Keratinocyte (primary cell): ENCODE results near the gene CACNB4. TPM values are rescaled to one million over a fixed set of nuclear protein-coding genes. Genes with fewer than 3 reads are reported as not detected.

ENCODE experiments used
- DNase-seq: peaks from one replicate; pipeline ENCODE4 v3.0.0-alpha.2; 2011; ENCODE audit warnings: low read depth, missing footprints, low spot score
- FAIRE-seq: peaks from 2 replicates; lab custom pipeline; 2011; peaks lifted over from hg19 to GRCh38; lab: Jason Lieb, UNC
- H2AFZ ChIP-seq: 2 replicates; pipeline ENCODE4 v1.6.0; 2012; ENCODE audit warnings: low read length, control low read depth, inconsistent platforms; ENCODE audit not compliant: control insufficient read depth
- H3K27ac ChIP-seq: 2 replicates; pipeline ENCODE4 v1.5.1; 2011; ENCODE audit warnings: low read length; ENCODE audit not compliant: control insufficient read depth, insufficient read depth
- H3K27me3 ChIP-seq: 3 replicates; pipeline ENCODE4 v1.6.0; 2011; ENCODE audit warnings: low read length; ENCODE audit not compliant: control insufficient read depth, insufficient read depth; ENCODE audit errors: extremely low read depth
- H3K36me3 ChIP-seq, 2 experiments: 2 replicates in 1 of 2; 3 replicates in 1 of 2; pipeline ENCODE4 v1.5.1; 2011; ENCODE audit warnings: low read length in 2 of 2, mild to moderate bottlenecking in 1 of 2; ENCODE audit not compliant: control insufficient read depth in 2 of 2, insufficient read depth in 2 of 2; ENCODE audit errors: extremely low read depth in 1 of 2
- H3K4me1 ChIP-seq: 3 replicates; pipeline ENCODE4 v1.5.1; 2011; ENCODE audit warnings: low read length; ENCODE audit not compliant: control insufficient read depth, insufficient read depth; ENCODE audit errors: extremely low read depth
- H3K4me2 ChIP-seq: 3 replicates; pipeline ENCODE4 v1.6.0; 2011; ENCODE audit warnings: low read depth, low read length; ENCODE audit not compliant: control insufficient read depth, insufficient read depth; ENCODE audit errors: extremely low read depth
- H3K4me3 ChIP-seq, 3 experiments: fragments of 200-600 bp in 1 of 3; sonication (generic) in 1 of 3; 2 replicates in 2 of 3; 3 replicates in 1 of 3; pipeline ENCODE4 v1.5.1; 2011 to 2016; ENCODE audit warnings: low read length in 3 of 3, mild to moderate bottlenecking in 3 of 3, control low read depth in 2 of 3, inconsistent platforms in 1 of 3, low read depth in 1 of 3, mixed read lengths in 1 of 3, mixed run types in 1 of 3, moderate library complexity in 1 of 3; ENCODE audit not compliant: control insufficient read depth in 2 of 3, insufficient read depth in 2 of 3; ENCODE audit errors: extremely low read depth in 1 of 3
- H3K79me2 ChIP-seq: 2 replicates; pipeline ENCODE4 v1.6.0; 2012; ENCODE audit warnings: low read length; ENCODE audit not compliant: control insufficient read depth, insufficient read depth
- H3K9ac ChIP-seq: 3 replicates; pipeline ENCODE4 v1.6.0; 2011; ENCODE audit warnings: low read length; ENCODE audit not compliant: control insufficient read depth, insufficient read depth; ENCODE audit errors: extremely low read depth
- H3K9me1 ChIP-seq: 3 replicates; pipeline ENCODE4 v1.6.0; 2011; ENCODE audit warnings: low read length; ENCODE audit not compliant: control insufficient read depth, insufficient read depth; ENCODE audit errors: extremely low read depth
- H3K9me3 ChIP-seq: 2 replicates; pipeline ENCODE4 v1.5.1; 2012; ENCODE audit warnings: low read depth, low read length; ENCODE audit not compliant: control insufficient read depth
- H4K20me1 ChIP-seq: 3 replicates; pipeline ENCODE4 v1.6.0; 2011; ENCODE audit warnings: low read length; ENCODE audit not compliant: control insufficient read depth, insufficient read depth; ENCODE audit errors: extremely low read depth
- EZH2 ChIP-seq: IDR thresholded peaks from one replicate; pipeline ENCODE4 v1.6.1; 2012; ENCODE audit warnings: inconsistent platforms, mild to moderate bottlenecking, low read length, moderate library complexity
- dilution Hi-C: fragments of 300-500 bp; cut with MboI; formaldehyde crosslinking; loops from one replicate; pipeline ENCODE4 v1.7.0; 2020; ENCODE audit warnings: low sequenced_read_pairs; ENCODE audit not compliant: extremely low pct_ligation_motif_present
- polyA plus RNA-seq, 5 experiments: library from polyadenylated mRNA; depleted of rRNA in 3 of 5; stranded (reverse) in 3 of 5; stranded (forward) in 1 of 5; unstranded in 1 of 5; fragments of >200 nt; gene quantifications; 1 replicate in 1 of 5; 2 replicates in 3 of 5; 3 replicates in 1 of 5; pipeline versions ENCODE4 v1.2.1 to v1.2.3, GENCODE V29; 2011 to 2012; ENCODE audit warnings: missing spikeins in 2 of 5, low read depth in 1 of 5, low replicate concordance in 1 of 5
- TF ChIP-seq, protein P1 (sequence below), 3 experiments: IDR thresholded peaks in 1 of 3; conservative IDR thresholded peaks in 1 of 3; optimal IDR thresholded peaks in 1 of 3; 2 replicates in 2 of 3; 3 replicates in 1 of 3; pipeline versions ENCODE3 to v1.5.1; 2011; ENCODE audit warnings: low read length in 3 of 3, mild to moderate bottlenecking in 3 of 3, moderate library complexity in 2 of 3, control low read depth in 1 of 3, inconsistent platforms in 1 of 3; ENCODE audit not compliant: insufficient read depth in 2 of 3; ENCODE audit errors: extremely low read depth in 1 of 3

The CACNB4 gene
- polyA plus RNA-seq, 1 donor (not counting 4 experiments of a cell fraction or from before 2014, with no cell fraction given), result 0.30 TPM

DNA sequence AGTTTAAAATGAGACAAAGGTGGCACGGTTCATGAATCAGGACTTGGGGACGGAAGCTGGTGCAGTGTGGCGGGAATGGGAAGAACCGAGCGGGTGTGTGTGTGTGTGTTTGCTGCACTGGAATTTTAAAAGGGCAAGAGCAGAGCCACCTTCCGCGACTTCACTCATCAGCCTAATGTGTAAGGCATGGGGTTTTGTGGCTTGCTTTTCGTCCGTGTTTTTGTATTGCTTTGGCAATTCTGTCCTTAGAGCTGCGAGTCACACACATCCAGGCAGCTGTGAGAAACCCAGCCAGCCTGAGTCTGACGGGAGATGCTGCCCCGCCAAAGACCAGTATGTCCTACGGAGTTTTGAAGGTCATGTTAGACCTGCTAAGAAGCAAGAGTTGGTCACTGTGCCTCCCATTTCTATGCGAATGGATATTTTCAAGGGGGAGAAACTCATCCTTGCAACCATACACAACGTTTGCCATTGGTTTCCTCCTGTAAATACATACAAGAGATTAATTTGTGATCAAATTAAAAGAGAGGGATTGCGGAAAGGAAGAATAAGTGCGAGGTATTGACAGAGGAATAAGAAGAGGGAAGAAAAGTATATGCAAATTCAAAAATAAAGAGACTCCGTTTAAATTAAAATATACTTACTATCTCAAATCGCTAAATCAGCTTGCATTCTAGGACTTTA lies 665 bp upstream of the CACNB4 start:
- peaks cover 17% of the 10 kb centered on the region for H3K4me1 ChIP-seq
- H4K20me1 ChIP-seq, result no peaks in the 10 kb centered on the region
- no peak overlapping the region for H3K27ac ChIP-seq
- peaks cover 59% of the 10 kb centered on the region for H3K27me3 ChIP-seq
- dilution Hi-C loops, result no loop called here
- no peak overlapping the region for H2AFZ ChIP-seq
- H3K36me3 ChIP-seq, result no peaks in the 10 kb centered on the region
- peak overlapping the region in 2 of 3 experiments; percentile 53 to 62 for H3K4me3 ChIP-seq
- TF ChIP-seq, protein P1, sequence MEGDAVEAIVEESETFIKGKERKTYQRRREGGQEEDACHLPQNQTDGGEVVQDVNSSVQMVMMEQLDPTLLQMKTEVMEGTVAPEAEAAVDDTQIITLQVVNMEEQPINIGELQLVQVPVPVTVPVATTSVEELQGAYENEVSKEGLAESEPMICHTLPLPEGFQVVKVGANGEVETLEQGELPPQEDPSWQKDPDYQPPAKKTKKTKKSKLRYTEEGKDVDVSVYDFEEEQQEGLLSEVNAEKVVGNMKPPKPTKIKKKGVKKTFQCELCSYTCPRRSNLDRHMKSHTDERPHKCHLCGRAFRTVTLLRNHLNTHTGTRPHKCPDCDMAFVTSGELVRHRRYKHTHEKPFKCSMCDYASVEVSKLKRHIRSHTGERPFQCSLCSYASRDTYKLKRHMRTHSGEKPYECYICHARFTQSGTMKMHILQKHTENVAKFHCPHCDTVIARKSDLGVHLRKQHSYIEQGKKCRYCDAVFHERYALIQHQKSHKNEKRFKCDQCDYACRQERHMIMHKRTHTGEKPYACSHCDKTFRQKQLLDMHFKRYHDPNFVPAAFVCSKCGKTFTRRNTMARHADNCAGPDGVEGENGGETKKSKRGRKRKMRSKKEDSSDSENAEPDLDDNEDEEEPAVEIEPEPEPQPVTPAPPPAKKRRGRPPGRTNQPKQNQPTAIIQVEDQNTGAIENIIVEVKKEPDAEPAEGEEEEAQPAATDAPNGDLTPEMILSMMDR (optimal IDR thresholded peaks at IDR 0.05 in 1 of 3, IDR thresholded peaks at IDR 0.05 in 1 of 3, conservative IDR thresholded peaks at IDR 0.05 in 1 of 3; ENCODE audit: extremely low read depth in 1 of 3, insufficient read depth in 2 of 3, low read length in 3 of 3), result no peak
- peak; percentile 100 for TF ChIP-seq EZH2
- H3K9ac ChIP-seq, result no peak overlapping the region
- no peaks in the 10 kb centered on the region for H3K79me2 ChIP-seq
- H3K9me1 ChIP-seq, result no peaks in the 10 kb centered on the region
- H3K4me2 ChIP-seq, result peak overlapping the region; percentile 87
- FAIRE-seq, result no peak
- DNase-seq, result no peak
- H3K9me3 ChIP-seq, result no peaks in the 10 kb centered on the region

DNA sequence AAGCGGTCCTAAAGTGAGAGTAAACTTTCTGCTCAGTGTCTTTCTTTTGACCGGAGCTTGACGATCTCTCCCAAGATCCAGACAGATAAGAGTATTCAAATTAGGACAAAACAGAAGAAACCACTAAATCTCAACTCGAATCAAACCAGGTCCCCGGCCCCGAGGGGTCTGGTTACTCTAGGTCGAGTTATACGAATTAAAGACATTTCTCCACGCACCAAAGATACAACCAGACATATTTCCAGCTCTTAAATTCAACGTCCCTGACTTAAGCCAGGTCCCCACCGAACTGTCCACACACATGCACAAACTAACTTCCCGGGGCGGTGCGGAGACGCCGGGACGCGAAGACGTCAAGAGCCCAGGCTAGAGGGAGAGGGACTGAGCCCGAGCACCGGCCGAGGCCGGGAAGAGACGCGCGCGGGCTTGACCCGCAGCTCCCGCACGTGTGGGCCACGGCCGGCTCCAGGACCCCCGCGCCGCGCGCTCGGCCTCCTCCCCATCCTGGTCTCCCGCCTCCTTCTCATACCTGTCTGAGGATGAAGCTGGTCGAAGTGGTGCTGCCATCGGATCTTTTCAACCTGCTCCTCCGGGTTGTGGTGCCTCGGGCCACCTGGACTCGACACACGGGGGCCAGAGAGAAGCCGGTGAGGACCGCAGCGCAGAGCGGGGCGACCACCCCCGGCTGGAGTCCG lies 896 bp downstream of the CACNB4 start:
- no peaks in the 10 kb centered on the region for H4K20me1 ChIP-seq
- no peaks in the 10 kb centered on the region for H3K9me1 ChIP-seq
- TF ChIP-seq, protein P1 (optimal IDR thresholded peaks at IDR 0.05 in 1 of 3, IDR thresholded peaks at IDR 0.05 in 1 of 3, conservative IDR thresholded peaks at IDR 0.05 in 1 of 3; ENCODE audit: extremely low read depth in 1 of 3, insufficient read depth in 2 of 3, low read length in 3 of 3), result no peak
- peak; percentile 91 for TF ChIP-seq EZH2
- H3K79me2 ChIP-seq, result no peaks in the 10 kb centered on the region
- dilution Hi-C loops, result no loop called here
- DNase-seq (no peak), FAIRE-seq (no peak)
- no peak overlapping the region for H3K9ac ChIP-seq
- H3K4me2 ChIP-seq, result peak overlapping the region; percentile 87
- no peaks in the 10 kb centered on the region for H3K36me3 ChIP-seq
- no peak overlapping the region for H2AFZ ChIP-seq
- no peaks in the 10 kb centered on the region for H3K9me3 ChIP-seq
- H3K4me3 ChIP-seq, result peak overlapping the region in 2 of 3 experiments; percentile 32 to 62
- peaks cover 59% of the 10 kb centered on the region for H3K27me3 ChIP-seq
- H3K4me1 ChIP-seq, result peaks cover 17% of the 10 kb centered on the region
- H3K27ac ChIP-seq, result no peak overlapping the region
